HG02798 (cell line): ENCODE data around the gene MTOR.

Experiments used
- ATAC-seq: cut with Tn5 transposase; IDR thresholded peaks from one replicate; pipeline ENCODE4 v1.9.1; 2021; ENCODE audit warnings: mild to moderate bottlenecking; ENCODE audit not compliant: unreplicated experiment, poor library complexity

The MTOR gene

DNA sequence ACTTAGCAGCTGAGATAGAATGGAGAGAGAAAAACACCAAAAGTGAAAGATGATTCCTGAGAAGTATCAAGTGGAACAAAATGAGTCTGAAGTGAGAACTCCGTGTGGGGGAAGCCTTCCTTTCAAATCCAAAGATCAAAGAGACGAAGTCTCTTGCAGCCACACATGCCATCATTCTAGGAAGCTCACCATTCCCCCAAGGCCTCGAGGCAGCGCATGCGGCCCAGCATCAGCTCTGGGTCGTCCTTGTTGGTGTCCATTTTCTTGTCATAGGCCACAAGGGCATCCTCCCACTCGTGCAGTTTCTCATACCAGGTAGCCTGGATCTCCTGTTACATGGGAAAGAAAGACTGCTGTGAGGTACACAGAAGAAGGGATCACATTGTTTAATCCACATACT lies 105.4 kb downstream of the MTOR start:
- ATAC-seq = no peak

DNA sequence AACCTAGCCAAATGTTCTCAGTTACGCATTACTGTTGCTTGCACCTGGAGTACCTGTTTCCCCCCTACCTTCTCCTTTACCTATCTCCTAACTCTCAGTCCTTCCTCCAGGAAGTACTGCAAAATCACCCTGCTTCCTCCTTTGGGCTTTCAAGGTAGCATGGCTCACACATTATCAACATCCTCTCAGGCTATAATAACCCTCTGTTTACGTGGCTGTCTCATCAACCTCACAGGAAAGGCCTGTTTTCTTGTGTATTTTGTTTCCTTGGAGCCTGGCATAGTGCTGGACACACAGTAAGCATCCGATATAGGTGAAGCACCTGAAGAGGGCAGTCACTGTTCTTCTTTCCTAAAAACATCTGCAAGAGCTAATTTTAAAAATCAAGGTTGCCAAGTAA lies 105.9 kb downstream of the MTOR start:
- no peak for ATAC-seq

DNA sequence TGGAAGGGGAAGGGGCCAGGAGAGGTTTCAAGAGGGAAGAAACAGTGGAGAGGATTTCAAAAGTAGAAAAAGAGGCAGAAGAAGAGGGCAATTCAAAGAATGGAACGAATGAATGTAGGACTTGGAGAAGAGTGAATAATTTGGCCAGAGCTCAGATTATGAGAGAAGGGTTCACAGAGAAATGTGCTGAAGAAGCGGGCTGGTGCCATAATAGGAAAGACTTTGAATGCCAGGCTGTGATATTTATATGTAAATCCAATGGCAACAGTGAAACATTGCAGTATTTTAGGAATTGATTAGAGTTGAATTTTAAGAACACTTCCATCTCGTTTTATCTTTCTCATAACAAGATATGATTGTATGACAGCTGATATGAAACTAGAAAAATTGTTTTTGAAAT lies 109.2 kb downstream of the MTOR start:
- no peak for ATAC-seq

DNA sequence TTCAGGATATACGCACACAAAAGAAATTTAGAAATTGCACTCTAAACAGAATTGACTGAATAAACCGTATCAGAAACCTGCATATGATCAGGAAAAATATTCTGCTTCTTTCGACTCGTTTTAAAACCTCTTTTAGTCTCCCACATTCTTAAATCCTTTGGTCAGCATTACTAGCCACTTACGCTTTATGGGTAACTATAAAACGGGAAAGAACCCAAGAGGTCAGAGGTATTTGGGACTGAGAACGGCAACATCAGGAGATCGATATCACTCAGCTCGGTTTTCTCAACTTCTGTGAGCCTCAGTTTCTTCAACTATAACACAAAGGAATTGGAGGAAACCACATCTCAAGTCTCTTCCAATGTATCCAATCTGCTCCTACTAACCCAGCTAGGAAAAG lies 109.6 kb downstream of the MTOR start:
- ATAC-seq = no peak

GRCh38 chr1:11151826-11152612 lies 110.3 kb downstream of the MTOR start:
- ATAC-seq = no peak

DNA sequence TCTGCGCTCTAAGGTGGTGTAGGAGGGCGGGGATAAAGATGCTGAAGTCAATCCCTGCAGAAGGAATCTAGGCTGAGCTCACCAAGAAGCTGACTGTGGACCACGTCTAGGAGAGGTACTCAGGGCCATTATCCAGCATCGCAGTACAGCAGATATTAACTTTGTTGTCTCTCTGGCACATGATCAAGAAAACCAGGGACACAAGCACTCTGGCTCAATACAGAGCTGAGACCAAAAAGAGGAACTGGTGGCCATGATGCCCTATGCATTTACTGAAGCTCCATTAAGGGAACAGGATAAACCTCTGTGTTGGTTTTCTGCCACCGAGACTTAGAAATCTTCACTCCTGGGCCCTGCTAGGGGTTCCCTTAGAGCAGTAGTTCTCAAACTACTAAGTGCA lies 111.2 kb downstream of the MTOR start:
- ATAC-seq = no peak

- ATAC-seq = no peak
These were observed 112.0 kb downstream of the MTOR start for GRCh38 chr1:11150326-11150725.

DNA sequence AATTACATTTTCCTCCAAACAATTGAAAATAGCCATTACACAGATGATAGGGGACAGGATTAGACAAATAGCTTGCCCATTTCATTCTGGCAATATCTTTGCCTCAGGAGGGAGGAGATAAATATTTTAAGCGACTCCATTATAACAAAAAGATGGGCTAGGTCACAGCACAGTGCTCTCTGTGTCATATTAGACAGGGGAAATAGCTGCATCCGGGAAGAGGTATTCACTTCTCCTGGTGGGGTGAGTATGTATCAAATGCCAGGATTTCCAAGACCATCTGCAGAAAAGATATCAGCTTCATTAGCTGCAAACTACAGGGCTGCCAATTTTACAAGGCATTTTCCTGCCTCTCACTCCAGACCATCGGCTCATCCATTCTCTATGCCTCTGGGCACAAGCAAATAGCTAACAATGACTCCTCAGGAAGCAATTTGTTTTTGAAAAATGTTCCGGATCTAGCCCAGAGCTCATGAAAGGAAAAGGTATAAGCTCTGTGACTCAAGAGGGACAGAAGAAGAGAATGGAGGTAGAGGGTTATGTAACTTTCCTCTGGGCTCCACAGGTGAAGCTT lies 115.1 kb downstream of the MTOR start:
- ATAC-seq = no peak

GRCh38 chr1:11145741-11146140 lies 116.6 kb downstream of the MTOR start:
- no peak for ATAC-seq

DNA sequence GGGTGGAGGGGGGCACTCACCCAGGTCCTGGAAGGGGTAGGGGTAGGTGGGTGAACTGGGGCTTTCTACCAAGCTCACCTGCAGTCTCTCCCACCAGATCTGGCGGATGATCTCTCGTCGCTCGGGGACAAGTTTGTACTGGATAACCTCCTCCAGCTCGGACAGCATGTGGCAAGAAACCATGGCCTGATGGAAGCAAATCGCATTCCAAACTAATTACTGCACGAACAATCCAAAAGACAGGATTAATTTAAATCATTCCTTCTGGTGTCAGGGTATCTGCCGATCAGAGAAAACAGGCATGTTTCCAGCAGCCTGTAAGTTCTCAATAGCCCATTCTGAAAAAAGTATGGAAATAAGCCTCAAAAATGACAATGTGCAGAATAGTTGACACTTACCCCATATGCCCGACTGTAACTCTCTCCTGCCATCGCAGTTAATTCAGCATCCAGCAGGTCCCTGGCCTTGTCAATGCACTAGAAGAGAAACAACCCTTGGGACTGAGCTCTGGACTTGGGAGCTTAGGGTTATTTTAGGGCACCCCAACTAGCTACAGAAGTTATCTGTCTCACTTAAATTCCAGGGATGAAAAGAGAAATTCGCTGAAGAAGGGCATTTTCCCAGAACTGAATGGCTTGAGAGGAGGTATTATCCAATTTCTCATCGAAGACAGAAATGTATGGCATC lies 117.6 kb downstream of the MTOR start:
- no peak for ATAC-seq

DNA sequence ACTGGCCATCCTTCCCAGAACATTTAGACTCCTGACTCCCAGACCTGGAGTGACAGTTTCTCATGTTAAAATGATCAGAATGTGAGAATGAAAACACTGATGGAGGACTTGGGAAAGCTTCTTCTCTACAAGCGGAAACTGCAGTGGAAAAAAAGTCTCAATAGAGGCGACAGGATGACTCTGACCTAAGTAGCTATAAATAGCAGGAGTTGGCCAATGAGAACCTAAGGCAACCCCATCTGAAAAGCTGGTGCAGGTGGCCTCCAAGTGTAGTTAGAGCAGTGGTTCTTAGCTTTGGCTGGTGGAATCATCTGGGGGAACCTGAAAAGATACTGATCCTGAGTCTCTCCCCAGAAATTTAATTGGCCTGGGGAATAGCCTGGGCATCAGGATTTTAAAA lies 118.4 kb downstream of the MTOR start:
- no peak for ATAC-seq

DNA sequence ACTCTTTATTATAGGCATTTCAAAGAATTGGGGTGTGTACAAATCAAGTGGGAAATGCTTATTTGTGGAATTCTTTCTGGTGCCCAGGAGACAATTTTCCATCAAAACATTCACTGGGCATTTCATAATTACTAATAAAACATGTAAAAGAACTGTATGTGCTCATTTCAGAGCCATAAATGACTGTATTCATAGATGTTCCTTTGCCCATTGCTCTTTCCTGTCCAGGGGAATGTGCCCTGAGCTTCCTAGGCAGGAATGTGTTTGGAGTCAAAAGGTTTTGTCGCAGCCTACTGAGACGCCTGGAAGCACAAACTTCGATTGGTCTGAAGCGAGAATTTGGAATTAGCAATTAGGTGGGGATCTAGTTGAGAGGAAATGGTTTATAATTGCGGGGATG lies 119.0 kb downstream of the MTOR start:
- no peak for ATAC-seq

- no peak for ATAC-seq
These were observed 119.5 kb downstream of the MTOR start for GRCh38 chr1:11142618-11143391.

DNA sequence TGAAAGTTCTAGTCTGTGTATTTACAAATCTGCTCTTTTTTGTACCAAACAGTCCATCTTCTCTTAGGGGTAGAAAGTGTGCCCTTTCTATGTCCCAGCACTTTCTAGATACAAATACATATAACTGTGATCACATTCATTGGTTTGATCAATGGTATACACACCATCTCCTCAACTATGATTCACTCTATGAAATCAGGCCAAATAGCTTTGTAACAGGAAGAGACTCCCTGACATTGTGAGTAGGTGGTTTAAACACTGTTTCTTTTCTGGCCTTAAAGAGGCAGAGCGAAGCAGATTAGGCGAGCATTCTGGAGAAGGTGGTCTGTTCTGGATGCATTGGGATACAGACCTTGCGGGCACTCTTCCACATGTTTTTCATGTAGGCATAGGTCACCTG lies 123.4 kb downstream of the MTOR start:
- no peak for ATAC-seq

DNA sequence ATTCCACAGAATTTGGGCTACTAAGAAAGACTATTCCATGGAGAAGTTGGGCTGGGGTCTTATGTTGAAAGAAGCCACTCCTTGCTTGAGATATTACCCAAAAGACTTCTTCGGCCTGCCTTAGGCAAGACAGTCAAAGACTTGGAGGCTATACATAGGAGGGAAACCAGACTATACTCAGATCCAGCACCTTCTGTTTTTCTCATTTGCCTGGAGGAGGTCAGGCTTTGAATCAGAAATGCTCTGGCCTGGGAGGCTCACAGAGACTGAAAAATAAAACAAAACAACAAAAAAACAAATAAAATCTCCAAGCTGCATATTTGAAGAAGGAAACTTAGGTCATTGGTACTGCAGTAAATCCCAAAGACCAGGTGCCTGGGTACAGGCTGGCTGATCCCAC lies 124.3 kb downstream of the MTOR start:
- ATAC-seq = no peak

GRCh38 chr1:11134898-11135266 lies 127.5 kb downstream of the MTOR start:
- ATAC-seq = no peak

DNA sequence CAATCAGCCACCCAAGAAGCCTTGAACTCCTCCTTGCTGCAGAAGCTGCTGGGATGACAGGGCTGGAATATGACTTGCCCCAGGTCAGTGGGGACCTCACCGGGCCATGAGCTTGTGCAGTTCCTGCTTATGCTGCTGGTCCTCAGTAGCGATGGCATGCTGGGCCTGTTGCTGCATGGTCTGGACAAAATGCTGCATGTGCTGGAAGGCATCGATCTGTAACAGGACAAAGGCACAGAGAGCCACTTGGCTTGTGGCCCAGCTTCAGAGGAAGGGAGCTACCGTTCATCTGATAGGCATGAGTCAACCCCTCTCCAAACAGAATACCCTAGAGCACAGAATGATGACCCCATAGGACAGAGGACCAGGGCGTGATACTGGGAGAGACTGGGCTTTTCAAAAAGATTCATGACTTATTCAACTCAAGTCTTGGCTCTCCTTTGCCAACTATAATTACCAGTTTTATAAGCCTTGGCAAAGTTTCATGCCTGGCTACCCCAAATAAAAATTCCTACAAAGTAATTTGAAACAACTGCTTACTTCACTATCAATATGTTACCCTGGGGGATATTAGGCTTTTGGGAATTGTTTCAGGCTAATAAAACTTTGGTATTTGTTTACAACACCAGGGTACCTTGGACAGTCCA lies 128.0 kb downstream of the MTOR start:
- ATAC-seq = no peak

GRCh38 chr1:11132563-11133293 lies 129.6 kb downstream of the MTOR start:
- ATAC-seq = no peak

DNA sequence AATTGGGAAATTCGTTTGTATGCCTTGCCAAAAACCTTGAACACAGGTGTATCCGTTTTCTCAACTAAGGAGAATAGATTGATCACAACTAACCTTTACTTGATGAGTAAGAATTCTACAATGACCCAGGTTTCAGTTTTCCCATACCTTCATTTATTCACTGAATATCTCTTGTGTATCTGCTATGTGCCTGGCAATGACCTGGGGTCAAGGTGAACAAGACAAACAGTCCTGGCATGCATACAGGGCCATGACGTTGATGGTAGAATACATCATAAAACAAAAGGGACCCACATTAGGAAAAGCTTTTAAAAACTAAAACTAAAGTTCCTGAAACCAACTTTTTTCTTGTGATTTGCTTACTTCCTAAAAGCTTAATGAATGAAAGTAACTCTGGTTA lies 130.5 kb downstream of the MTOR start:
- ATAC-seq = no peak

GRCh38 chr1:11130406-11130805 lies 131.9 kb downstream of the MTOR start:
- ATAC-seq = no peak
